HepG2 (cell line): ENCODE data around the gene HERPUD2.

Experiments
- CBX1 ChIP-seq: IDR thresholded peaks from one replicate; pipeline ENCODE4 v1.6.1; 2016; ENCODE audit warnings: antibody characterized with exemption, low read depth
- DBP ChIP-seq: sonication (generic); formaldehyde crosslinking; IDR thresholded peaks from 2 replicates; pipeline ENCODE4 v1.4.0; 2020; ENCODE audit warnings: missing genetic modification reagents; ENCODE audit errors: not compliant biosample characterization
- ESRRA ChIP-seq: sonication (generic); formaldehyde crosslinking; IDR thresholded peaks from 2 replicates; pipeline ENCODE4 v1.5.1; 2020; ENCODE audit warnings: mild to moderate bottlenecking, low read depth, missing genetic modification reagents
- KDM2A ChIP-seq: sonication (generic); formaldehyde crosslinking; IDR thresholded peaks from 2 replicates; pipeline ENCODE4 v1.4.0; 2020; ENCODE audit warnings: low read depth, missing genetic modification reagents, borderline replicate concordance
- MYC ChIP-seq: sonication (generic); formaldehyde crosslinking; IDR thresholded peaks from 2 replicates; pipeline ENCODE4 v1.9.0; 2021; ENCODE audit warnings: missing genetic modification reagents, borderline replicate concordance
- PATZ1 ChIP-seq: sonication (generic); formaldehyde crosslinking; IDR thresholded peaks from 2 replicates; pipeline ENCODE4 v1.4.0; 2020; ENCODE audit warnings: missing genetic modification reagents
- RAD21 ChIP-seq: fragments of 450-650 bp; formaldehyde crosslinking; IDR thresholded peaks from 2 replicates; pipeline ENCODE4 v1.5.0; 2020; ENCODE audit warnings: mild to moderate bottlenecking
- SMC3 ChIP-seq: IDR thresholded peaks from 2 replicates; pipeline ENCODE4 v1.6.1; 2011; ENCODE audit warnings: low read length, improper control_type of control experiment
- SP4 ChIP-seq: sonication (generic); formaldehyde crosslinking; IDR thresholded peaks from 2 replicates; pipeline ENCODE4 v1.8.1; 2023; ENCODE audit warnings: mild to moderate bottlenecking, missing genetic modification reagents
- STAT5B ChIP-seq: sonication (generic); formaldehyde crosslinking; IDR thresholded peaks from 2 replicates; pipeline ENCODE4 v1.4.0; 2020; ENCODE audit warnings: missing genetic modification reagents
- ZFP90 ChIP-seq: sonication (generic); formaldehyde crosslinking; IDR thresholded peaks from 2 replicates; pipeline ENCODE4 v1.8.0; 2022; ENCODE audit warnings: missing genetic modification reagents, mild to moderate bottlenecking, inconsistent platforms, borderline replicate concordance
- ZNF232 ChIP-seq: sonication (generic); formaldehyde crosslinking; IDR thresholded peaks from 2 replicates; pipeline ENCODE4 v1.4.0; 2020; ENCODE audit warnings: missing genetic modification reagents, borderline replicate concordance
- ZNF280B ChIP-seq: sonication (generic); formaldehyde crosslinking; IDR thresholded peaks from 2 replicates; pipeline ENCODE4 v1.5.0; 2020; ENCODE audit warnings: missing genetic modification reagents, mild to moderate bottlenecking, borderline replicate concordance
- ZNF296 ChIP-seq: sonication (generic); formaldehyde crosslinking; conservative IDR thresholded peaks from 2 replicates; pipeline ENCODE4 v1.5.0; 2020; ENCODE audit warnings: mild to moderate bottlenecking, missing genetic modification reagents

GRCh38 chr7:35677582-35678356 lies 17.2 kb downstream of the HERPUD2 start:
- TF ChIP-seq SP4 (CRISPR knock-in tag), result no peak
- TF ChIP-seq PATZ1 (CRISPR knock-in tag), result no peak
- no peak for TF ChIP-seq ZNF296 (CRISPR knock-in tag)
- no peak for TF ChIP-seq ZNF232
- no peak for TF ChIP-seq ZNF280B (CRISPR knock-in tag)
- no peak for TF ChIP-seq ZFP90 (CRISPR knock-in tag)
- no peak for TF ChIP-seq DBP (CRISPR knock-in tag)
- TF ChIP-seq SMC3, result no peak
- no peak for TF ChIP-seq CBX1
- TF ChIP-seq RAD21, result no peak
- TF ChIP-seq STAT5B (CRISPR knock-in tag), result no peak
- TF ChIP-seq ESRRA, result no peak
- no peak for TF ChIP-seq KDM2A
- TF ChIP-seq MYC (CRISPR knock-in tag), result no peak
